Immature natural killer cell (primary cell): ENCODE results near the gene TC2N. TPM values are rescaled to one million over a fixed set of nuclear protein-coding genes. Genes with fewer than 3 reads are reported as not detected.
"Not testable (repeated sequence)": the region's sequence is repeated elsewhere in the genome, so short reads cannot be mapped to it uniquely, and the experiment has no call there.

Experiments
- DNase-seq, 3 donors: peaks; one replicate each; pipeline ENCODE4 v3.0.0; 2022; ENCODE audit warnings: mixed read lengths in 1 of 3
- H3K27ac Mint-ChIP-seq, 6 donors: one replicate each; pipeline ENCODE4 v1.8.0; 2020; ENCODE audit warnings: mixed read lengths in 6 of 6, mild to moderate bottlenecking in 5 of 6, inconsistent platforms in 4 of 6, moderate library complexity in 3 of 6
- H3K27me3 Mint-ChIP-seq, 3 donors: one replicate each; pipeline ENCODE4 v1.8.0; 2020 to 2021; ENCODE audit warnings: low read depth in 3 of 3, mild to moderate bottlenecking in 3 of 3, mixed read lengths in 3 of 3, moderate library complexity in 3 of 3, inconsistent platforms in 1 of 3
- H3K36me3 Mint-ChIP-seq, 3 donors: one replicate each; pipeline ENCODE4 v1.8.0; 2020; ENCODE audit warnings: mixed read lengths in 3 of 3, inconsistent platforms in 2 of 3, mild to moderate bottlenecking in 2 of 3
- H3K4me1 Mint-ChIP-seq, 2 donors: one replicate each; pipeline ENCODE4 v1.8.0; 2020; ENCODE audit warnings: inconsistent platforms in 2 of 2, mild to moderate bottlenecking in 2 of 2, mixed read lengths in 2 of 2, moderate library complexity in 1 of 2
- H3K4me3 Mint-ChIP-seq, 5 donors: one replicate each; pipeline ENCODE4 v1.8.0; 2020; ENCODE audit warnings: mild to moderate bottlenecking in 5 of 5, mixed read lengths in 5 of 5, inconsistent platforms in 3 of 5, moderate library complexity in 3 of 5
- H3K9me3 Mint-ChIP-seq, 6 donors: one replicate each; pipeline ENCODE4 v1.8.0; 2020; ENCODE audit warnings: mild to moderate bottlenecking in 6 of 6, mixed read lengths in 6 of 6, inconsistent platforms in 4 of 6, moderate library complexity in 3 of 6
- polyA plus RNA-seq, 3 donors: library from polyadenylated mRNA; unstranded; fragments of 300-500 nt; fragmentation: Illumina TruSeq; gene quantifications; one replicate each; pipeline ENCODE4 v1.2.3, GENCODE V29; 2021

TC2N gene
- polyA plus RNA-seq, 3 donors from 2014 or later, result 97.4 to 158 (median 112) TPM

DNA sequence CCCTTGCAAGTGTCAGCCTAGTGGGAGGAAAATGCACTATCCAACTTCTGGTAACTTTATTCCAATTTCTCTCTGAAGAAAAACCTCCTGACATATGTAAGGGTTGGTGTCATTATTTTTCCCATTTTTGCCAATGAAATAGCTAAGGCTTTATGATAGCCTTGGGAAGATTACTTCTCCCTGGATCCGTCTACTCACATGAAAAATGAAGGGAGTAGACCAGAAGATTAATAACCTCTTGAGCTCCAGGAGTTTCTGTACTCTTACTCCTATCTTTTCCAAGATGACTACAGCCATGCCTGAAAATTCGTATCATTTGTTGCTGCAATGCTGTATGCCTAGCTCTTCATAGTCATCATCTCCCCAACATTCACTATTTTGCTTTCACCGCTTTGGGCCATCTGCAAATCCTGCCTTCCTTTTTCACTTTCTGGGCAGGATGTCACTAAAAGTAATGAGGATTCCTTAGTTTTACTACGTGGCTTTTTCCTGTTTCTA, 18.8 kb downstream of the TC2N start:
- H3K9me3 Mint-ChIP-seq, result no peaks in the 10 kb centered on the region
- H3K4me3 Mint-ChIP-seq, result no peak overlapping the region
- no peak for DNase-seq
- H3K4me1 Mint-ChIP-seq, result peaks cover 25 to 30% of the 10 kb centered on the region in 2 donors
- H3K27ac Mint-ChIP-seq, result peak overlapping the region in 3 of 6 donors; percentile 12 to 23 (median 22)
- peaks cover 9 to 32% (median 16%) of the 10 kb centered on the region in 3 donors for H3K36me3 Mint-ChIP-seq
- H3K27me3 Mint-ChIP-seq, result peaks cover 0 to 5% (median 0%) of the 10 kb centered on the region in 3 donors

DNA sequence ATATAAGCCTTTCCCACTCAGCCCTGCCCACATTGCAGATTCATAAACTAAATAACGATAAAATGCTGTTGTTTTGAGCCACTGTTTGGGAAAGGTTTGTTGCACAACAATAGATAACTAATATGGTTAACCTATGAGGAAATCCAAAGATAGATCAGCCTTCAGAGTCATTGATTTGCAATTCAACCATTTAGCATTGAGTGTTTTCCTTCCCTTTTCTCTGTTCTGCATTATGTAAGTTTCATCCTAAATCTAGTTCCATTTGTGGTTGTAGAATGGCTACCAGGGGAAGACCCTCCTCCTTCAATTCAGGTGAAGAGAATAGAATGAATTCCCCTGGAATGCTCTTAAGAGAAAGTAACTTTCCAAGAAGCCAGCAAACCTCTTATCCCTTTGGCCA, 19.6 kb downstream of the TC2N start:
- Mint-ChIP-seq H3K4me3 (no peak overlapping the region), H3K36me3 (peaks cover 9 to 35% (median 16%) of the 10 kb centered on the region in 3 donors), H3K27me3 (peaks cover 0 to 5% (median 0%) of the 10 kb centered on the region in 3 donors), H3K9me3 (no peaks in the 10 kb centered on the region), H3K4me1 (peaks cover 20 to 21% of the 10 kb centered on the region in 2 donors), H3K27ac (no peak overlapping the region)
- DNase-seq, result no peak

DNA sequence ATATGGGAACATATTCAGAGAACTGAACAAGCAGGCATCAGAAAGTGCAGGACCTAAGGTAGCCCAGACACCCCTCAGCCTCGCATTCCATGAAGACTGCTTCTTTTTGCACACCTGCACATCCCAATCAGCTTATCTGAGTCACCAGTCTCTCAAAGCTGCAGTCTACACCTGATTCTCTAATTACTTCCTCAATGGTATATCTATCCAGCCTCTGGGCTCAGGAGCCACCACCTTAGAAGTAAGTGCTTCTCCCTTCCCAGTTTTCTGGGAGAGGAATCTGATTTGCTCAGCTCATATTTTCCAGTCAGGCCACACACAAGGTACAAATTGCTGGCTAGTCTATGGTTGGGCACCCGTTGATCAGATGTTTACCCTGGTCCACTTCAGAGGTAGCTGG, 21.7 kb downstream of the TC2N start:
- Mint-ChIP-seq H3K27ac (no peak overlapping the region), H3K4me1 (peaks cover 12 to 32% of the 10 kb centered on the region in 2 donors), H3K27me3 (peaks cover 0 to 5% (median 0%) of the 10 kb centered on the region in 3 donors), H3K36me3 (peaks cover 5 to 29% (median 19%) of the 10 kb centered on the region in 3 donors), H3K9me3 (no peaks in the 10 kb centered on the region), H3K4me3 (no peak overlapping the region)
- no peak for DNase-seq

DNA sequence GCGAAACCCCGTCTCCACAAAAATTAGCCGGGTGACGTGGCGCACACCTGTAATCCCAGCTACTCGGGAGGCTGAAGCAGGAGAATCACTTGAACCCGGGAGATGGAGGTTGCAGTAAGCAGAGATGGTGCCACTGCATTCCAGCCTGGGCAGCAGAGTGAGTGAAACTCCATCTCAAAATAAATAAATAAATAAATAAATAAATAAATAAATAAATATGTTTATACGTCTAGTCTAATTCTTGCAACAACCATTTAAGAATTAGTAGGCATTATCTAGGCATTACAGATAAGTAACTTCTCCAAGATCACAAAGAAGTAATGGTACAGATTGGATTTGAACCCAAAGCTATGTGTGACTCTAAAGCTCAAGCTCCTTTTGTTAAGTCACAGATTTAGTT, 22.3 kb downstream of the TC2N start:
- not testable (repeated sequence) for H3K27ac Mint-ChIP-seq, H3K27me3 Mint-ChIP-seq, DNase-seq, H3K4me3 Mint-ChIP-seq, H3K9me3 Mint-ChIP-seq
- Mint-ChIP-seq H3K4me1 (peaks cover 18 to 35% of the 10 kb centered on the region in 2 donors), H3K36me3 (peaks cover 7 to 31% (median 23%) of the 10 kb centered on the region in 3 donors)

DNA sequence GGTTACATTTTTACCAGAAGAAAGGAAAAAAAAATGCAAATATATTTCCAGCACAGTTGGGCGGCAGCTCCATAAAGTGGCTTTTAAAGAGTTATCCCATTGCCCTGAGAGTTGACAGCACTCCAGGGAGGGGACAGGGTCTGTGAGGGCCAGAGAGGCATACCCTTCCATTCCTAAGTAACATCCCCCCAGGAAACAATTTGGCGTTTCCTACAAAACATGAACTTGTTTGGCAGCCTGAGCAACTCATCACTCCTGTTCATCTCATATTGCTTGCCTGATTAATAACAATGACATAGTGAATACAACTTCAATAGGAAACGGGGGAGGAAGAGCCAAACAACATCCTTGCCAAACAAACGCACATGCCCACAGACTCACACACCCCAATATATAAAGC, 23.3 kb downstream of the TC2N start:
- H3K4me1 Mint-ChIP-seq, result peaks cover 29 to 42% of the 10 kb centered on the region in 2 donors
- H3K27me3 Mint-ChIP-seq, result peaks cover 0 to 3% (median 0%) of the 10 kb centered on the region in 3 donors
- peaks cover 15 to 31% (median 21%) of the 10 kb centered on the region in 3 donors for H3K36me3 Mint-ChIP-seq
- no peaks in the 10 kb centered on the region for H3K9me3 Mint-ChIP-seq
- DNase-seq, result no peak
- H3K4me3 Mint-ChIP-seq, result no peak overlapping the region
- H3K27ac Mint-ChIP-seq, result no peak overlapping the region

DNA sequence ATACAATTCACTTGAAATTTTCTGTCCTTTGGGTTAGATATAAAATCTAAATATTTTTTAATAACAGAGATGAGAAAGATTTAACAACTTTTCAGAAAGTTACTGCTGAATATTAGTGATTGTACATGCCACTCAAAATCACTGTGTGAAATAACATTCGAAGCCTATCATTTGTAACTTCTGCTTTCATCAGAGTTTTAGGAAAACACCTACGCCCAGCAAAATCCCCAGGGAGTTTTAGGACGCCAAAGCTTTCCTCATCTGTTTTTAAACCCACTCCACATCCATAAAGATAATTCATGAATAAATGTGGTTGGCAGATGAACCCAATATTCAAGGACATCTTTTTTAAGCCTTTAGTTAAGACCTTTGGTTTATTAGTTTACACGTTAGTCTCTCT, 23.9 kb downstream of the TC2N start:
- no peaks in the 10 kb centered on the region for H3K9me3 Mint-ChIP-seq
- no peak overlapping the region for H3K4me3 Mint-ChIP-seq
- DNase-seq, result no peak
- peaks cover 32 to 40% of the 10 kb centered on the region in 2 donors for H3K4me1 Mint-ChIP-seq
- H3K27ac Mint-ChIP-seq, result no peak overlapping the region
- H3K27me3 Mint-ChIP-seq, result peaks cover 0 to 3% (median 0%) of the 10 kb centered on the region in 3 donors
- peaks cover 16 to 25% (median 18%) of the 10 kb centered on the region in 3 donors for H3K36me3 Mint-ChIP-seq

DNA sequence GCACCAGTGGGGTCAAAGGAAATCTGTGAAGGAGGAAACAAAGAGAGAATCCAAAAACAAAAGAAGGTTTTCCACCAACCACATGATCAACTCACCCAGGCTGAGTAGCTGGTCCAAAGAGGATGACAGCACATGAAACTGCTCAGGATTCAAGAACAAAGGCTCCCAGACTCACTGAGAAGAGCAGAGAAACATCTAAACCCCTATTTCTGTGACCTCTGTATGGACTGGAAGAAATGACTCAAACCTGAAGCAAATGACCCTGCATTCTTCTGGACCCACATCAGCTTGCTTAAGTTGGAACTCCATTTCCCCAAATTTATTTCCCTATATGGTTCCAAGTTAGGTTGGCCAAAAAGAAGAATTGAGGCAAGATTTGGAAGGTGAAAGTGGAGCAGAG, 26.3 kb downstream of the TC2N start:
- Mint-ChIP-seq H3K9me3 (no peaks in the 10 kb centered on the region), H3K27ac (peak overlapping the region in 1 of 6 donors; percentile 30)

DNA sequence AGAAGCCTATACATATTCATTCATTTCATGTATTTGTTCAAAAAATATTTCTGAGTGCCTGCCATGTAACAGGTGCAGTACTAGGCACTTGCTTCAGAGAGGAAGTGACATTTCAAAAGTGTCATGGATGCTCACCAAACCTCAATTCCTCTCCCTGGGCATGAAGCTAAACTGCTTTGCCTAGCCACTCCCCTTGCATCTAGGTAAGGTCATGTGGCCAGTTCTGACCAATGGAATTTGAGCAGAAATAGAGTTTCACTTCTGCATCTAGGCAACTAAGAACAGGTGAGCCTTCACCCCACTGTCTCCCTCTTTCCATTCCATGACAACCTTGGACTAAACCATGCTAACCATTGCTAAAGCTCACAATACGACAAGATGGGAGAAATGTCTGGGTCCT, 27.6 kb downstream of the TC2N start:
- H3K4me3 Mint-ChIP-seq, result no peak overlapping the region
- no peaks in the 10 kb centered on the region for H3K9me3 Mint-ChIP-seq
- H3K27me3 Mint-ChIP-seq, result peaks cover 0 to 2% (median 0%) of the 10 kb centered on the region in 3 donors
- H3K4me1 Mint-ChIP-seq, result peaks cover 50 to 59% of the 10 kb centered on the region in 2 donors
- peaks cover 11 to 21% (median 15%) of the 10 kb centered on the region in 3 donors for H3K36me3 Mint-ChIP-seq
- DNase-seq, result no peak
- H3K27ac Mint-ChIP-seq, result no peak overlapping the region

More for the DNA sequence above, 26.3 kb downstream of the TC2N start:
- Mint-ChIP-seq H3K27me3 (peaks cover 0 to 3% (median 0%) of the 10 kb centered on the region in 3 donors), H3K4me1 (peaks cover 44 to 52% of the 10 kb centered on the region in 2 donors), H3K4me3 (no peak overlapping the region), H3K36me3 (peaks cover 15 to 22% (median 16%) of the 10 kb centered on the region in 3 donors)
- DNase-seq, result no peak

DNA sequence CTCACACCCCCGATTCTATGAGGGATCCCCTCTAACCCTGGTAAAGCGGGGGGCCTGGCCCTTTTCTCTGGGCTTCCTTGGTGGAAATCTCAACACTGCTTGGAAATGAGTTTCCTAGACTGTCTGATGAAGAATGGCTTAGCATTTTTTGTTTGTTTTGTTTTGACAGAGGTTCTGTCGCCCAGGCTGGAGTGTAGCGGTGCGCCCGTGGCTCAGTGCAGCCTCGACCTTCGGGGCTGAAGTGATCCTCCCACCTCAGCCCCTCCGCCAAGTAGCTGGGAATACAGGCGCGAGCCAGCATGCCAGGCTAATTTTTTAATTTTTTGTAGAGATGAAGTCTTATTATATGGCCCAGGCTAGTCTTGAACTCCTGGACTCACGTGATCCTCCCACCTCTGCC, 30.3 kb downstream of the TC2N start:
- peak overlapping the region; percentile 82 to 90 (median 86) for H3K4me3 Mint-ChIP-seq
- H3K36me3 Mint-ChIP-seq, result peaks cover 11 to 15% (median 14%) of the 10 kb centered on the region in 3 donors
- DNase-seq, result no peak
- peaks cover 0 to 2% (median 0%) of the 10 kb centered on the region in 3 donors for H3K27me3 Mint-ChIP-seq
- peaks cover 63 to 71% of the 10 kb centered on the region in 2 donors for H3K4me1 Mint-ChIP-seq
- no peaks in the 10 kb centered on the region for H3K9me3 Mint-ChIP-seq
- peak overlapping the region in 3 of 6 donors; percentile 4 to 76 (median 74) for H3K27ac Mint-ChIP-seq

DNA sequence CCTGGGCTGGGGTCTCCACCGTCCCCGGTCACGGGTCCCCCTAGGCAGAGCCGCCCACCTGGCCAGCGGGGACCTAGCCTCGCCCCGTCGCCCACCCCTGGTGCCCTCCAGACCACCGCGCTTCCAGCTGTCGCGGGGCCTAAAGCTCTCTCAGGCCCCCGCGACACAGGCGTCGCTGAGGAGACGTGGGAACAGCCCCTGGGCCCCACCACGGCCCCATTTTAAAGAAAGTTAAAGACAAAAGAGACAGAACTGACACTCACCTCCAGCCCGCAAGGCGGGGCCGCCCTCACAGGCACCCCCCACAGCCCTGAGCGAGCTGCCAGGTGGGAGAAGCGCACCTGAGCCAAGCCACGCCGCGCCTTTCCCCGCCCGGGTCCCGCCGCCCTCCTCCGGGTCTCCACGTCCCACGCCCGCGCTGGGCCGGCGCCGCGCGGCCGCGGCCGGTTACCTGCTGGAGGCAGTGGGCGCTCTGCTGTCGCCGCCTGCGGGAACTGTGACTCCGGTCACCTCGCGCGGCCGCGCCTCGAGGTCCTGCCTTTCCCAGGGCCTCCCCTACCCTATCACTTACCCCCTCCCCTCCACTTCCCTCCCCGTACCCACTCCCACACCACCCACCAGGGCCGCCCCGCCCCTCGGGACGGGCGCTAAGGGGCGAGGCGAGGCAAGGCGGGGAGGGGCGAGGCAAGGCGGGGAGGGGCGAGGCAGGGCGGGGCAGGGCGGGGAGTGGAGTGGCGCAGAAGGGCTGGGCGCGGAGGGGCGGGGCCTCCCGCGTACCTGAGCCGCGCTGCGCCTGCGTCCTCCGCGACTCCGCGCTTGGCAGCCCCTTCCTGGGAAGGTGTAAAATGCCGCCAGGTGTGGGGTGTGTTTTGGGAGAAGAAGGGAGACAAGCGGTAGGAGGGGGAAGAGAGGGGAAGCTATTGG, 31.2 kb downstream of the TC2N start:
- Mint-ChIP-seq H3K4me3 (peak overlapping the region; percentile 82 to 90 (median 86)), H3K4me1 (peaks cover 58 to 70% of the 10 kb centered on the region in 2 donors), H3K9me3 (no peaks in the 10 kb centered on the region), H3K27me3 (peaks cover 0 to 4% (median 0%) of the 10 kb centered on the region in 3 donors), H3K27ac (peak overlapping the region in 3 of 6 donors; percentile 23 to 76 (median 74)), H3K36me3 (peaks cover 11 to 13% (median 11%) of the 10 kb centered on the region in 3 donors)
- peak; percentile 36 to 72 (median 71) for DNase-seq

DNA sequence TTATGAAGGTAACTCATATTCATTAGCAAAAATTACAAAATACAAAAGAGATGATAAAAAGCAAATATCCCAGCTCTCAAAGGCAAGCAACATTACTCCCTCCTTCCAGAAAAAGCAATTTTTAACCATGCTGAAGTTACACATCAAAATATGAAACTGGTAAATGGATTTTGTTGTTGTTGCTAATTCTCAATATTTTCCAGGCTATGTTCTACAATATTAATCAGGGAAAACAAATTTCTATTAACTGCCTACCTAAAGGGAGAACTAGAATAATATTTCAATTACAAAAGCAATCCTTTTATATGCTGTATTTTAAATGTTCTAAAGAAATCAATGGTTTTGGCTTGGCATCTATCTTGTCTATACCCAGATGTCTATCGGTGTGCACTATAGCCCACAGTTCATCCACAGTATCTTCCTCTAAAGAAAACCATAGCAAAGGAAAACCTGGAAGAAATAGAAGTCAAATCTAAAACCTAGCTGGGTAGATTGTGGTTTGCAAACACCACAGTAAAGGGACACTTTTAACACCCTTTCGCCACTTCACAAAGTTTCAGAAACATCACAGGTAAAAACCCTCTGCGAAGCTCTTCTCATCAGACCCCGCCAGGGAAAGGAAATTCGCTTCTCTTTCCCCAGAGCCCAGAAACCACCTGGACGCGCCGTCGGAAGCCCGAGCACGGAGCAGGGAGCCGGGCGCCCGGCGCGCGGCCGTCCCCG, 32.0 kb downstream of the TC2N start:
- H3K36me3 Mint-ChIP-seq, result peaks cover 4 to 11% (median 5%) of the 10 kb centered on the region in 3 donors
- peak overlapping the region in 5 of 6 donors; percentile 44 to 73 (median 55) for H3K27ac Mint-ChIP-seq
- H3K4me1 Mint-ChIP-seq, result peaks cover 55 to 68% of the 10 kb centered on the region in 2 donors
- H3K9me3 Mint-ChIP-seq, result no peaks in the 10 kb centered on the region
- peak overlapping the region; percentile 76 to 82 (median 82) for H3K4me3 Mint-ChIP-seq
- H3K27me3 Mint-ChIP-seq, result peaks cover 0 to 4% (median 0%) of the 10 kb centered on the region in 3 donors
- DNase-seq, result peak; percentile 14 to 26 (median 21)

DNA sequence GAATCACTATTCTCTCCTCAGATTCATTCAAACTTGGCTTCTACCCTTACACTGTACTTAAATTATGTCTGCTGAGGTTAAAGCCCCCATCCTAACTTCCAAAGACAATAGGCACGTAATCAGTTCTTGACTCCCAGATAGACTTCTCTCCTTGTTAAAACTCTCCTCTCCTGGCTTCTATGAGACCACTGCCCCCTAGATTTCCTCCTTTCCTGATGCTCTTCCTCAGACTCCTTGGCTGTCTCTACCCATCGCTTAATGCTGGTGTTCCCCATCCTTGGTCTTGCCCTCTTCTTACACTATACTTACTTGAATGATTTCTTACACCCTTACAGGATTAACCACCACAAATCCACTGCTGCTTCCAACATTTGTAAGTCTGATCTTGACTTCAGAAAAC, 32.8 kb downstream of the TC2N start:
- H3K4me1 Mint-ChIP-seq, result peaks cover 57 to 68% of the 10 kb centered on the region in 2 donors

DNA sequence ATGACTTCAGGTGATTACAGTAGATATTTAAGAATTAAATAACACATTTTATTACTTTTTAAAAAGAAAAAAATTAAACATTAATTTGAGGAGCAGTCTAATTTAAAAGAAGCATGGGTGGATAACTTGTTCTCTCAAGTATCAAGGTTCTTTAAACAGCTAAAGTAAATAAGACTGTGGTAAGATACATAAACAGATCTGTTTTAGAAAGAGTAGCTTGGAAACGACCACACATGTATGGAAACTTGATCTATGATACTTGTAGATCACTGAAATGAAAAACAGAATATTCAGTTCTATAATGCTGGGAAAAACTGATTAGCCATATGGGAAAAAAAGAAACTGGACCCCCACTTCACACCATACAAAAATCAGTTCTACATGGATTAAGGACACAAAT, 36.0 kb downstream of the TC2N start:
- no peak overlapping the region for H3K27ac Mint-ChIP-seq
- H3K4me3 Mint-ChIP-seq, result no peak overlapping the region
- H3K36me3 Mint-ChIP-seq, result peaks cover 0 to 6% (median 0%) of the 10 kb centered on the region in 3 donors
- peaks cover 0 to 4% (median 0%) of the 10 kb centered on the region in 3 donors for H3K27me3 Mint-ChIP-seq
- H3K9me3 Mint-ChIP-seq, result no peaks in the 10 kb centered on the region
- no peak for DNase-seq
- peaks cover 47 to 61% of the 10 kb centered on the region in 2 donors for H3K4me1 Mint-ChIP-seq

More for the DNA sequence above, 32.8 kb downstream of the TC2N start:
- H3K4me3 Mint-ChIP-seq, result peak overlapping the region in 2 of 5 donors; percentile 16 to 76
- H3K27me3 Mint-ChIP-seq, result peaks cover 0 to 4% (median 0%) of the 10 kb centered on the region in 3 donors
- H3K36me3 Mint-ChIP-seq, result peaks cover 0 to 6% (median 0%) of the 10 kb centered on the region in 3 donors
- H3K27ac Mint-ChIP-seq, result peak overlapping the region in 4 of 6 donors; percentile 17 to 55 (median 42)
- H3K9me3 Mint-ChIP-seq, result no peaks in the 10 kb centered on the region
- DNase-seq, result no peak
